GM21576 (cell line): ENCODE data around the gene MRPL19.

Source experiments
- ATAC-seq: cut with Tn5 transposase; IDR thresholded peaks from one replicate; pipeline ENCODE4 v1.9.1; 2021; ENCODE audit warnings: mild to moderate bottlenecking, moderate library complexity; ENCODE audit not compliant: unreplicated experiment

The MRPL19 gene

GRCh38 chr2:75646583-75647425, at the start of gene MRPL19:
Gene MRPL19, plus strand, starts transcription at chr2:75646783. Its CDS starts 25 bp downstream, at chr2:75646808.
- peak; percentile 98 for ATAC-seq

GRCh38 chr2:75596784-75597183, 49.8 kb upstream of the MRPL19 start:
- no peak for ATAC-seq

GRCh38 chr2:75597949-75598348, 48.6 kb upstream of the MRPL19 start:
- ATAC-seq, result no peak

- ATAC-seq, result no peak
These were observed 47.9 kb upstream of the MRPL19 start for GRCh38 chr2:75598589-75599155.

- ATAC-seq, result no peak
These were observed 46.0 kb upstream of the MRPL19 start for GRCh38 chr2:75600461-75601011.

- no peak for ATAC-seq
These were observed 43.8 kb upstream of the MRPL19 start for GRCh38 chr2:75602724-75603342.

GRCh38 chr2:75603477-75603876, 43.1 kb upstream of the MRPL19 start:
- ATAC-seq, result no peak

- ATAC-seq, result no peak
These were observed 42.1 kb upstream of the MRPL19 start for GRCh38 chr2:75604484-75604883.

- ATAC-seq, result no peak
These were observed 40.6 kb upstream of the MRPL19 start for GRCh38 chr2:75605770-75606529.

GRCh38 chr2:75606761-75607399, 39.7 kb upstream of the MRPL19 start:
- ATAC-seq, result no peak

- no peak for ATAC-seq
These were observed 39.2 kb upstream of the MRPL19 start for GRCh38 chr2:75607400-75607798.

- no peak for ATAC-seq
These were observed 38.4 kb upstream of the MRPL19 start for GRCh38 chr2:75607988-75608683.

GRCh38 chr2:75608684-75609333, 37.8 kb upstream of the MRPL19 start:
- peak; percentile 82 for ATAC-seq

GRCh38 chr2:75609334-75609689, 37.3 kb upstream of the MRPL19 start:
- ATAC-seq, result no peak

- ATAC-seq, result no peak
These were observed 36.6 kb upstream of the MRPL19 start for GRCh38 chr2:75609937-75610508.

GRCh38 chr2:75610671-75611070, 35.9 kb upstream of the MRPL19 start:
- no peak for ATAC-seq

- no peak for ATAC-seq
These were observed 34.3 kb upstream of the MRPL19 start for GRCh38 chr2:75612108-75612861.

GRCh38 chr2:75612862-75613243, 33.7 kb upstream of the MRPL19 start:
- ATAC-seq, result no peak
